GM21619 (cell line): Measurements from ENCODE around the gene COPZ2.
"Not testable (repeated sequence)": the region's sequence is repeated elsewhere in the genome, so short reads cannot be mapped to it uniquely, and the experiment has no call there.

Experiments
- ATAC-seq: cut with Tn5 transposase; IDR thresholded peaks from one replicate; pipeline ENCODE4 v1.9.1; 2021; ENCODE audit not compliant: unreplicated experiment

Gene COPZ2

GRCh38 chr17:47988445-47988844 is 49.2 kb downstream of the COPZ2 start:
- ATAC-seq = not testable (repeated sequence)

DNA sequence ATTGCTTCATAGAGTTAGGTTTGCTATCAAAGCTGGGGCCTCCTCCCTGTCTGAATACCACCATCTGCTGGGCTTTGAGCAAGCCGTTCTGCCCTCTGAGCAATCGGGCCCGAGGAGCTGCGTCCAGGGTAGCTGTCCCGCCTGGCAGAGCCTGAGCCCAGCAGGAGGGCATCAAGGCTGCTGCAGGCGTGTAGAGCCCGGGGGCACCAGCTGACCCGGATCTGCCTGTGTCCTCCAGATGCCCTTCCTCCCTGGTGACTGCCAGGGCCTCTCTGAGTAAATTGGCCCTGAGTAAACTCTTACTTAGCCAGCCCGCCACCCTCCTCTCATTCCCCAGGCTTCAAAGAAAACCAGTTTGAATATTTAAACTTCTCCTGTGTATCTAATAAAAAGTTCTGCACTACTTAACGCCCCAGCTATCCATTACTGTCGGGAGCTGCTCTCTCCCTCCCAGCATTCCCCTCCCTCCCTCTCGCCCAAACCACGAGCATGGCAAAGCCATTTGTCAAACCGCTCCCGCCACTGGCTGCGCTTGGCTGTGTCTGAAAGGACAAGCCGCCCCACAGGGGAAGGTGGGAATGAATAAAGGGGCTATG is 50.3 kb downstream of the COPZ2 start:
- ATAC-seq = no peak

DNA sequence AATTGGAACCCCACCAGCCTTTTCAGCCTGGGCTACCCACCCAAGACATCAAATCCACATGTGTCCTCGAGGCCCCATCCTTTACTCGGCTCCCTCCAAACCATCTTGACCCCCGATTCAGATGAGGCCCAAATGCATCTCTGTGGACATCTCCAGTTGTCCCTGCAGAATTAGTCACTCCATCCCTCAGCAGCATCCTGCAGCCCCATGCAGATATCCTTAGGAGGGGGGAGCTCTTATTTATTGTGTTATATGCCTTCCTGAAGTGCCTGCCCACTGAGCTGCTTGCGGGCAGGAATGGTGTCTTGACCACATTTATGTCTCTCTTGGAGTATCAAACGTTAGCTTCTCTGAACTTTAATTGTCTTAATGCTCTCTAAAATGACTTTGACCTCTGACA is 51.1 kb downstream of the COPZ2 start:
- ATAC-seq = no peak

GRCh38 chr17:47983492-47984223 is 53.9 kb downstream of the COPZ2 start:
- no peak for ATAC-seq

- ATAC-seq = no peak
Observed at GRCh38 chr17:47982645-47983390, 54.8 kb downstream of the COPZ2 start.

DNA sequence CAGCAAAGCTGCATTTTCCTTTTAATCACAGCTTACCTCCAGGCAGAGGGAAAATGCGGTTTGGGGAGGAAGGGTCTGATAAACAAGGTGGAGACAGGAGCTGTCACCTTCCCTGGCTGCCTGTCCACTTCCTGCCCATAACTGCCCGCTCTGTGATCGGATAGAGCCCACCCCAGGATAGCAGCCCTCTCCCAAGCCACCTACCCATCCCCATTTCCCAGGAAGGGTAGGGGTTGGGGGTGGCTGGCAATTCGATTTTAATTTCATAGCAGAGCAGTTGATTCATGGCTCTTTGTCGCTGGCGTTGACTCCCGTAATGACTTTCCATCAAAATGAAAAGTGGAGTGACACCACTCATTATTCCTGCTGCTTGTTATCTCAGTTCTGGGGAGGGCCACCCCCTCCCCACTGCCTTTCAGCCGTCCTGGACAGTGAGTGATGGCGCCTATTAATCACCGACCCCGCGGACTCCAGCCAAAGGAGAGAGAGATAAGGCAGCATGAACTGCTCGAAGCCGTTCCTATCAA is 55.4 kb downstream of the COPZ2 start:
- ATAC-seq = no peak

DNA sequence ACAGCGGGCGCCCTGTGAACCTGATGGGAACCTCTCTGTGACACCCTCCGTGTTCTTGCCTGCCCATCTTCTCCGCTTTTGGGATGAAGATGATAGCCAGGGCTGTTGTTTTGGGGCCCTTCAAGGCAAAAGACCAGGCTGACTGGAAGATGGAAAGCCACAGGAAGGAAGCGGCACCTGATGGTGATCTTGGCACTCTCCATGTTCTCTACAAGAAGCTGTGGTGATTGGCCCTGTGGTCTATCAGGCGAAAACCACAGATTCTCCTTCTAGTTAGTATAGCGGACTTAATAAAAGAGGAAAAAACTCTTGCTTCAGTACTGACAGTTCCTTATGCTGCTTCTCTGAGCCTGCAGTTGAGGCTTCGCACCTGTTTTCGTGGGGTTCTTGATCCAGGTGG is 56.1 kb downstream of the COPZ2 start:
- ATAC-seq = no peak

GRCh38 chr17:47980541-47980940 is 57.1 kb downstream of the COPZ2 start:
- ATAC-seq = no peak

DNA sequence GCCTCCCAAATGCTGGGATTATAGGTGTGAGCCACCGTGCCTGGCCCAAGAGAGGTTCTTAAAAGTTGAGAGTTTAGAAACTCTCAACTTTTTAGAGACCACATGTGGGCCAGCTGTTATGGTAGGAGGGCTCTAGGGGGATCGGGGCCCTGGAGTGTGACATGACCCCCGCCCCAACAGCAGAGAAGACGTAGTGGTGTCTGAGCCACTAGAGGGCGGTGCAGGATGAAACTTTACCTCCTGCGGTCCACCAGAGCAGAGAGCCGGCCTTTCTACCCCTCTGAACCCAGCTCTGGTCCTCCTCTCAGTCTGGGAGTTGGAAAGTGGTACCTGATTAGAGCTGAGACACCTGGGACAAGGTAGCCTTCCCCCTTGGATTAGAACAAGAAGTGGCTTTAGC is 59.3 kb downstream of the COPZ2 start:
- no peak for ATAC-seq
